ENCODE measurements around the gene GDAP2.

DNA sequence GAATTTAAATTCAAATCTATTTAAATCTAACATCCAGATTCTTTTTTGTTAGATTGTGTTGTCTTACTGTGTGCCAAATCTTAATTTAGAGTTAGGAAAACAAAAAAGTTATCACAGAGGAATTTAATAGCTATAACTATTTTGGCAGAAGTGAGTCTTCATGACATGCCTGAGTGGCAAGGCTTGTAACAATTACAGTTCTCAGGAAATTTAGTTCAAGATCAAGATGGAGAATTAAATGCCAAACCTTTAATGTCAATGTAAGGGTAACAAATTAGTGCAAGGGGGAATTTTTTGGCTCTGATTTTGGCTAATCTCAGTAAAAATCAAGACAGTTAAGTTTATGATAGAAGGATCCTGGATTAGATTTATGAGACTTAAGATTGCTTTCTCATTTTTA, 58.4 kb downstream of the GDAP2 start:
- no peak for TF ChIP-seq CTCF (IDR thresholded peaks at IDR 0.05)
- no peak for TF ChIP-seq POLR2A (IDR thresholded peaks at IDR 0.05)

All from body of pancreas (tissue), 4 donors.